ENCODE data around the gene NEBL. TPM values are rescaled to one million over a fixed set of nuclear protein-coding genes. Genes with fewer than 3 reads are reported as not detected.

NEBL gene
- total and polyA plus RNA-seq, 9 donors, result 1.2 to 7.2 (median 1.6) TPM

DNA sequence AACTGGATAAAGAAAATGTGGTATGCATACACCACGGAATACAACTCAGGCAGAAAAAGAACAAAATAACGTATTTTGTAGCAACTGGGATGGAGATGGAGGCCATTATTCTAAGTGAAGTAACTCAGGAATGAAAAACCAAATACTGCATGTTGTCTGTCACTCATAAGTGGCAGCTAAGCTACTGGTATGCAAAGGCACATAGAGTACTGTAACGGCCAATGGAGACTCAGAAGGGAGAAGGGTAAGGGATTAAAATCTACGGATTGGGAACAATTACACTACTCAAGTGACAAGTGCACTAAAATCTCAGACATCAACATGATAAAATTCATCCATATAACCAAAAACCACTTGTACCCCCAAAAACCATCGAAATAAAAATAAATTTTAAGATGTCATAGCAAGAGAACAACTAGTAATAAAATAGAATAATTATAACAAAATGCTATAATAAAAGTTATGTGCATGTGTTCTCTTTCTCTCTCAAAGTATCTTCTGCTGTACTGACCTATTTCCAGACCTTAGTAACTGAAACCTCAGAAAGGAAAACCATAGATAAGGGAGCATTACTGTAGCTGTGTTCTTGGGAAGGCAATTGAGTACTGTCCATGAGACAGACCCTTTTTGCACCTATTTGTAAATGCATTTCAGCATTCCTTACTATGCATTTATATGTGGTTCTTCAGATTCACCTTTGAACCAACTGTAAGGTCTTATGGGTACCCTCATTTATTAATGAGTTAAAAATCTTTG lies 6.7 kb upstream of the NEBL start:
- Histone ChIP-seq H3K36me3 (ENCODE audit: control insufficient read depth, insufficient read depth, low read length) (no peaks in the 10 kb centered on the region), H3K4me1 (ENCODE audit: control insufficient read depth, insufficient read depth, low read length) (no peaks in the 10 kb centered on the region), H3K27ac (ENCODE audit: low read length) (no peak overlapping the region), H3K27me3 (ENCODE audit: control insufficient read depth, insufficient read depth, low read length) (no peaks in the 10 kb centered on the region), H3K9me3 (replicated peaks; ENCODE audit: control insufficient read depth, low read depth, low read length) (no peaks in the 10 kb centered on the region), H3K4me3 (ENCODE audit: low read length) (no peak overlapping the region)
- WGBS (ENCODE audit: insufficient coverage), result 80% methylated on average over 1 of the region's 5 CpGs
- no peak for DNase-seq

DNA sequence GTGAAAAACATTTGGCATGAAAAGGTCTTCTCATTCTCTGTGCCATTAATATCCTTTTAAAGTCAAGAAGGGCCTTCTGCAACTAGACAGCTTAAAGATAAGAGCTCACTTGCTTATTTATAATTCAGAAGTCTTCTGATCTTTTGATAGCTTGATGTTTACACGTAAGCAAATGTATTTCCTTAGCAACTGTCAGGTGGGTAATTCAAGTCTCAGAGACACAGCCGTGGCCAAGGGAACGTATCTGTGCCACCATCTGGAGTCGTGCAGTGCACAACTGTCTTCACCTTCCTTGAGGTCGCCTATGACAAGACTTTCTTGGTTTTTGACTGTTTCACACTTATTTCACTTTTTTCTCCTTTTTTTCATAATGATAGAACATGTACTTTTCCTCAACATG lies 4.0 kb upstream of the NEBL start:
- Histone ChIP-seq H3K27me3 (ENCODE audit: control insufficient read depth, insufficient read depth, low read length) (no peaks in the 10 kb centered on the region), H3K9me3 (replicated peaks; ENCODE audit: control insufficient read depth, low read depth, low read length) (no peaks in the 10 kb centered on the region), H3K36me3 (ENCODE audit: control insufficient read depth, insufficient read depth, low read length) (no peaks in the 10 kb centered on the region), H3K4me1 (ENCODE audit: control insufficient read depth, insufficient read depth, low read length) (no peaks in the 10 kb centered on the region), H3K27ac (ENCODE audit: low read length) (no peak overlapping the region), H3K4me3 (ENCODE audit: low read length) (no peak overlapping the region)
- DNase-seq, result no peak
- WGBS (ENCODE audit: insufficient coverage), result 78% methylated on average over 4 of the region's 5 CpGs

DNA sequence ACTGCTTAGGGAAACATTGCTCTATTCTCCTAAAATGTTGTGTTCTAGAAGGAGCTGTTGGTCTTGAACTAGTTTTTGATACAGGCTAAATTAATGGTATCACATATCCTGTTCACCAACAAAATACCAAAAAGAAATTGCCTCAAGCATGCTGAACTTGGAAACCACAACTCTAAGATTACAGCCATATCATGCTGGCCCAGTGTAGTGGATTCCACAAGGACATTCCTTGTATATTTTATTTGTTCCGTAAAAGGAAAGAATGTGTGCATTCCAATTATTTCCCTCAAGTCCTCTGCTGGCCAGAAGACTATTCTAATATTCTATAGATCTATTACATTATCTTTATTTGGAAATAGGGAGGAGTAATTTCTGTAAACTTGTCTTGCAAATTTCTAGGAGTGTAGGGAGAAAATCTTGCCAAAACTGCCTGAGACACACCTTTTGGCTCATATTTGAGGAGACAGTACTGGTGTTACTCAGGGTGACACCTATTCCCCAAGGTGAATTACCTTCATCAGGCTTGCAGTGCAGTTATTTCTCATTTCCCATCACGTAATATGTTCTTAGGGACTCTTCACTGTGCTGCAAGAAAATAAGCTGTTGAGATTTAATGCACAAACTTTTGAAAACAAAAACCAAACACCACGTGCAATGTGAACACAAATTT lies 1.9 kb upstream of the NEBL start:
- Histone ChIP-seq H3K27me3 (ENCODE audit: control insufficient read depth, insufficient read depth, low read length) (no peaks in the 10 kb centered on the region), H3K9me3 (replicated peaks; ENCODE audit: control insufficient read depth, low read depth, low read length) (no peaks in the 10 kb centered on the region), H3K27ac (ENCODE audit: low read length) (no peak overlapping the region), H3K4me1 (ENCODE audit: control insufficient read depth, insufficient read depth, low read length) (no peaks in the 10 kb centered on the region), H3K36me3 (ENCODE audit: control insufficient read depth, insufficient read depth, low read length) (no peaks in the 10 kb centered on the region), H3K4me3 (ENCODE audit: low read length) (no peak overlapping the region)
- DNase-seq, result peak; percentile 74
- WGBS (ENCODE audit: insufficient coverage), result 40% methylated on average over 1 of the region's 3 CpGs

DNA sequence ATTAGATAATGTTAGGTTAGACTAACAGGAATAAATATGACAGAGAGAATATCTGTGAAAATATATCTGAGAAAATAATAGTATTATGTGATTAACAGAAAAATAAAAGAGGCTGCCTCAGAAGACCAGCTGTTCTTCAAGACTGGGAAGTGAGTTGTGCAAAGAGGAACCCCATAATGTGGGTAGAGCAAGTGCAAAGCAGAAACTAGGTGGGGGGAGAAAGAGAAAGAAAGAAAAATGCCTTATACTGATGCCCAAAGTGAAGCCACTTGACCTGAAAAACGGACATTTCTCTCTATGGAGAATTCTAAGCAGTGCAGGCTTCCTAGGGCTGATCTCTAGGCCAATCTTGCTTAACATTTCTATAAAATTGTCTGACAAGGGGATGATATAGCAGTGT lies 3.8 kb downstream of the NEBL start:
- WGBS (ENCODE audit: insufficient coverage), result no CpG with 5 or more reads among the region's 1 CpG
- no peaks in the 10 kb centered on the region for H3K36me3 ChIP-seq (ENCODE audit: control insufficient read depth, insufficient read depth, low read length)
- no peaks in the 10 kb centered on the region for H3K27me3 ChIP-seq (ENCODE audit: control insufficient read depth, insufficient read depth, low read length)
- H3K9me3 ChIP-seq (replicated peaks; ENCODE audit: control insufficient read depth, low read depth, low read length), result no peaks in the 10 kb centered on the region
- no peaks in the 10 kb centered on the region for H3K4me1 ChIP-seq (ENCODE audit: control insufficient read depth, insufficient read depth, low read length)
- DNase-seq, result no peak
- no peak overlapping the region for H3K4me3 ChIP-seq (ENCODE audit: low read length)
- no peak overlapping the region for H3K27ac ChIP-seq (ENCODE audit: low read length)

DNA sequence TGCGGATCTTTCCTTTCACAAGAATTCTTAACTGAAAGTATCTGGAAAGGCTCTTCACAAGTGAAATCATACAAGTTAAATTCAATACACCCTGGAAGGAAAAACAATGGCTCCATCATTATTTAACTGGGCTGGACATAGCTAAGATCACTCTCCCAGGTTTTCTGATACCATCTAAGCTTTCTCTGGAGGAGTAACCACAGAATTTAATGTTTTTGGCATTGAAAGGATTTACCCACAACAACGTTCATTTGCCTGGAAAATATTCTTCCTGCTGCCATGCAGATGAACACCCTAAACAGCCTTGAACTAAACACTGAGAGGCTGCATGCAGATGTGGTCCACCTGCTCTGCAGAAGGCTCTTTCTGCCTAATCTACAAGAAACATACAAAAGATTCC lies 4.3 kb downstream of the NEBL start:
- Histone ChIP-seq H3K27ac (ENCODE audit: low read length) (no peak overlapping the region), H3K4me3 (ENCODE audit: low read length) (no peak overlapping the region), H3K36me3 (ENCODE audit: control insufficient read depth, insufficient read depth, low read length) (no peaks in the 10 kb centered on the region), H3K4me1 (ENCODE audit: control insufficient read depth, insufficient read depth, low read length) (no peaks in the 10 kb centered on the region), H3K9me3 (replicated peaks; ENCODE audit: control insufficient read depth, low read depth, low read length) (no peaks in the 10 kb centered on the region), H3K27me3 (ENCODE audit: control insufficient read depth, insufficient read depth, low read length) (no peaks in the 10 kb centered on the region)
- WGBS (ENCODE audit: insufficient coverage), result no CpG with 5 or more reads among the region's 2 CpGs
- DNase-seq, result no peak

DNA sequence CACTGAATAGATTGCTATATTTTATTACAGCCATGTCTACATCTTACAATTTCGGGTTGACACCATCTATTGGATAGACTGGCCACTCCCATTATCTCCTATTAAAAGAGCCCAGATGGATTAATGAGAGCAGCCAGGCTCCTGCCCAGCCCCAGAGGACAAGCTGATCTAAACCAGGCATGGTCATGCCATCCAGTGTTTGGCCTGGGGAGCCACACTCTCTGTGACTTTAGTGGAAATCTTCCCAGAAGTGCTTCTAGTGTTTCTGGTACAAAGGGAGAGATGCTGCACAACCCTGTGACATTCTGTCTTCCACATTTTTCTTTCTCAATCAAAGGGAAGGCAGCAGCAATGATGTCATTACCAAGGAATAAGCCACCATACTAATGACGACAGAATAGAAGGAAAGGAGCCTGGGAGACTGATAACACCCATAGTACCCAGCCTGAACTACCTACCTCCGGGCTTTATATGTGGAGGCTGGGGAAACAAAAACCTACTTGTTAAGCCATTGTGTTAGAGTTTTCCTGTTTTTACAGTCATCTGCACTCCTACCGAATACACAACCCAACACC lies 5.0 kb downstream of the NEBL start:
- DNase-seq, result no peak
- H3K9me3 ChIP-seq (replicated peaks; ENCODE audit: control insufficient read depth, low read depth, low read length), result no peaks in the 10 kb centered on the region
- H3K4me3 ChIP-seq (ENCODE audit: low read length), result no peak overlapping the region
- H3K4me1 ChIP-seq (ENCODE audit: control insufficient read depth, insufficient read depth, low read length), result no peaks in the 10 kb centered on the region
- WGBS (ENCODE audit: insufficient coverage), result no CpG with 5 or more reads among the region's 4 CpGs
- no peaks in the 10 kb centered on the region for H3K27me3 ChIP-seq (ENCODE audit: control insufficient read depth, insufficient read depth, low read length)
- no peak overlapping the region for H3K27ac ChIP-seq (ENCODE audit: low read length)
- no peaks in the 10 kb centered on the region for H3K36me3 ChIP-seq (ENCODE audit: control insufficient read depth, insufficient read depth, low read length)

DNA sequence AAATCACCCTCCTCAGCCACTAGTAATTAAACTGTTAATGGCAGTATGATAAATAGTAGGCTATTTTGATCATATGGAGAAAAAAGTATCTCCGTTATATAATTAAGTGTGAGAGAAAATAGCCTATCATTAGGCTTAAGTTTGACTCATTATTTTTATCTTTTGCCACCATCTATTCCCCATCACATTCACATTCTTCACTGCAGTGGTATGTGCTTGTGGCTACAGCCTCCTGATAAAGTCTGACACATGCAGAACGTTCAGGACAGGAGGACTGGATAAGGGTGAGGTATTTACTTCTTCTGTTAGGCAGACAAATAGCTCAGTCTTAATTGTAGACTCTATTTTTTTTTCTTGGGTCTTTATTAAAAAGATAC lies 5.8 kb downstream of the NEBL start:
- Histone ChIP-seq H3K36me3 (ENCODE audit: control insufficient read depth, insufficient read depth, low read length) (no peaks in the 10 kb centered on the region), H3K27ac (ENCODE audit: low read length) (no peak overlapping the region), H3K27me3 (ENCODE audit: control insufficient read depth, insufficient read depth, low read length) (peaks cover 2% of the 10 kb centered on the region), H3K4me3 (ENCODE audit: low read length) (no peak overlapping the region), H3K4me1 (ENCODE audit: control insufficient read depth, insufficient read depth, low read length) (no peaks in the 10 kb centered on the region), H3K9me3 (replicated peaks; ENCODE audit: control insufficient read depth, low read depth, low read length) (no peaks in the 10 kb centered on the region)
- DNase-seq, result no peak
- no CpG with 5 or more reads among the region's 2 CpGs for WGBS (ENCODE audit: insufficient coverage)

DNA sequence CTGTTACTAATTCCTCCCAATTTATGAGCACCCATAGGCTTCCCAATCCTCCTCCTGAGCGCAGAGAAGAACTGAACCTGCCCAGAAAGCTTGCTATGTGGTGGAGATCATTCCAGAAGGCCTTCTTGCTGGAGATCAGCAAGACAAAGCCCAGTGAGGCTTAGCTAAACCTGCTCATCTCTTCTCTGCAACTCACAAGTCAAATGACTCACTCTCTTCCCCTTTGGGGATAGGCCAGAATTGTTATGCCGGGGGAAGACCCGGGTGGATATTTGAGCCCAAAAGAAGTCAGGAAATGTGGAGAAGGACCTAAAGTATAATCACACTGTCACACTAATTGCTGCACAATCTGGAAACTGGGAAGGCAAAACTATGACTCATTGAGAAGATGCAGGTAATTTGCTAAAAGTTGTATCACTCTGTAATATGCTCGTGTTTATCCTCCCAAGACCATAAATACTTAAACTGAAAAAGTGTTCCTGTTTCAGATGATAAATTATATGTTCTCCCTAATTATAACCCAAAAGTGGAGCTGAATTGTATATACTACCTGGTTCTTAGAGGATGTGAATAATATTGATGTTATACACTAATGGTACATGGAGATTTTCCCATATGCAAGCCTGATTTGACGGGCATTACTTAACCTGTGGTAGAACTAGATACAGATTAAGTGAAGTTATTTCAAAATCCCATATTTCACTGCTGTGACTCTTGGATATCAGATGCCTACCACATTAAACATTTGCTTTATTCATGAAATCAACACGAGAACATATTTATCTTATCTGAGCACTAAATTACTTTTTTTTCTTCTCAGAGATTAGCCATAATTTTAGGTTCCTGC lies 6.4 kb downstream of the NEBL start:
- no peaks in the 10 kb centered on the region for H3K4me1 ChIP-seq (ENCODE audit: control insufficient read depth, insufficient read depth, low read length)
- H3K27me3 ChIP-seq (ENCODE audit: control insufficient read depth, insufficient read depth, low read length), result peaks cover 2% of the 10 kb centered on the region
- H3K4me3 ChIP-seq (ENCODE audit: low read length), result no peak overlapping the region
- no CpG with 5 or more reads among the region's 6 CpGs for WGBS (ENCODE audit: insufficient coverage)
- H3K9me3 ChIP-seq (replicated peaks; ENCODE audit: control insufficient read depth, low read depth, low read length), result no peaks in the 10 kb centered on the region
- H3K27ac ChIP-seq (ENCODE audit: low read length), result no peak overlapping the region
- no peaks in the 10 kb centered on the region for H3K36me3 ChIP-seq (ENCODE audit: control insufficient read depth, insufficient read depth, low read length)
- no peak for DNase-seq

DNA sequence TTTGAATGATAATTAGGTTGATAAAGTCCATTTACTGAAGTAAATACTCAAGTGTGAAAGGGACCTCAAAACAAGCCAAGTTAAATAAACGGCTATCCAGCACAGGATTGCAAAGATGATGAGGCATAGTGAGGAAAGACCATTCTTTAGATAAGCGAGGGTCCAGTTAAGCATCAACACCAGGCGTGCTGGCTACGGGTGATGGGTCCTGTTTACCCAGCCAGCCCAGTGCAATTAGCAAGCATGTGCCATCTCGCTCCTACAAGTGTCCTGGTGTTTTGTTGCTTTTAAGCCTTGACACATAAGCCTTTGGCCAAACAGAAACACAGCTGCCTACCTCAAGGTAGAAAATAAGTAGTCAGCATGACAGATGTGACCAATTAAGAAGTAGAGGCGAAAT lies 7.1 kb downstream of the NEBL start:
- Histone ChIP-seq H3K27ac (ENCODE audit: low read length) (no peak overlapping the region), H3K4me3 (ENCODE audit: low read length) (no peak overlapping the region), H3K9me3 (replicated peaks; ENCODE audit: control insufficient read depth, low read depth, low read length) (no peaks in the 10 kb centered on the region), H3K4me1 (ENCODE audit: control insufficient read depth, insufficient read depth, low read length) (no peaks in the 10 kb centered on the region), H3K27me3 (ENCODE audit: control insufficient read depth, insufficient read depth, low read length) (peaks cover 2% of the 10 kb centered on the region), H3K36me3 (ENCODE audit: control insufficient read depth, insufficient read depth, low read length) (no peaks in the 10 kb centered on the region)
- DNase-seq, result no peak
- 69% methylated on average over 4 of the region's 6 CpGs for WGBS (ENCODE audit: insufficient coverage)

Data from muscle of leg (tissue), 11 donors.